Peyer's patch (tissue), 4 donors: Measurements from ENCODE around the gene DCP1A.

Experiments
- CTCF ChIP-seq, 6 experiments: fragments of 450-650 bp in 4 of 6; fragments of 200-600 bp in 2 of 6; sonication (generic) in 1 of 6; IDR thresholded peaks; one replicate each; pipeline ENCODE4 v1.5.1; 2017 to 2019; ENCODE audit warnings: antibody characterized with exemption in 6 of 6, mild to moderate bottlenecking in 3 of 6, moderate library complexity in 1 of 6
- POLR2A ChIP-seq, 2 donors: fragments of 450-650 bp; IDR thresholded peaks; one replicate each; pipeline ENCODE4 v1.5.1; 2017; ENCODE audit warnings: antibody characterized with exemption in 2 of 2, mild to moderate bottlenecking in 2 of 2, moderate library complexity in 2 of 2

- TF ChIP-seq CTCF (IDR thresholded peaks at IDR 0.05): no peak
- TF ChIP-seq POLR2A (IDR thresholded peaks at IDR 0.05): no peak
Observed at GRCh38 chr3:53243785-53244184, 103.6 kb downstream of the DCP1A start.
